Hematopoietic multipotent progenitor cell treated with erythropoietin and hydrocortisone succinate and interleukin-3 and kit ligand, for 15 days (in vitro differentiated cells): ENCODE data around the gene MAGEA9.
"Not testable (repeated sequence)": the region's sequence is repeated elsewhere in the genome, so short reads cannot be mapped to it uniquely, and the experiment has no call there.

Experiments used
- DNase-seq: peaks from one replicate; pipeline ENCODE4 v3.0.0-alpha.2; 2015; ENCODE audit warnings: low spot score

Gene MAGEA9

DNA sequence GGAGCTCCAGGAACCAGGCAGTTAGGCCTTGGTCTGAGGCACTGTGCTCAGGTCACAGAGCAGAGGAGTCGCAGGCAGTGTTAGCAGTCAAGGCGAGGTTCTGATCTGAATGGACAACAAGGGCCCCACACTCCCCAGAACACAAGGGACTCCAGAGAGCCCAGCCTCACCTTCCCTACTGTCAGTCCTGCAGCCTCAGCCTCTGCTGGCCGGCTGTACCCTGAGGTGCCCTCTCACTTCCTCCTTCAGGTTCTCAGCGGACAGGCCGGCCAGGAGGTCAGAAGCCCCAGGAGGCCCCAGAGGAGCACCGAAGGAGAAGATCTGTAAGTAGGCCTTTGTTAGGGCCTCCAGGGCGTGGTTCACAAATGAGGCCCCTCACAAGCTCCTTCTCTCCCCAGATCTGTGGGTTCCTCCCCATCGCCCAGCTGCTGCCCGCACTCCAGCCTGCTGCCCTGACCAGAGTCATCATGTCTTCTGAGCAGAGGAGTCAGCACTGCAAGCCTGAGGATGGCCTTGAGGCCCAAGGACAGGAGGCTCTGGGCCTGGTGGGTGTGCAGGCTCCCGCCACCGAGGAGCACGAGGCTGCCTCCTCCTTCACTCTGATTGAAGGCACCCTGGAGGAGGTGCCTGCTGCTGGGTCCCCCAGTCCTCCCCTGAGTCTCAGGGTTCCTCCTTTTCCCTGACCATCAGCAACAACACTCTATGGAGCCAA is 26.2 kb downstream of the MAGEA9 start:
- DNase-seq: no peak

DNA sequence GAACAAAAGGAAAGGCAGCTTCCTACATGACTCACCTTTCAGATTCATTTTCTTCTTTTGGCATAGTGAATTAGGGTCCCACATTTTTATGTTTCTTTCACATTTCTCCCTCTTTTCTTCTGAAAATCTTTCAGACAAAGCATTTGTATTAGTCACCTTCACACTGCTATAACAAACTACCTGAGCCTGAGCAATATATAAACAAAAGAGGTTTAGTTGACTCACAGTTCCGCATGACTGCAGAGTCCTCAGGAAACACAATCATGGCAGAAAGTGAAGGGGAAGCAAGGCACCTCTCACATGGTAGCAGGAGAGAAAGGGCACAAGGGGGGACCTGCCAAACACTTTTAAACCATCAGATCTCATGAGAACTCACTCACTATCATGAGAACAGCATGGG is 36.9 kb downstream of the MAGEA9 start:
- no peak for DNase-seq

DNA sequence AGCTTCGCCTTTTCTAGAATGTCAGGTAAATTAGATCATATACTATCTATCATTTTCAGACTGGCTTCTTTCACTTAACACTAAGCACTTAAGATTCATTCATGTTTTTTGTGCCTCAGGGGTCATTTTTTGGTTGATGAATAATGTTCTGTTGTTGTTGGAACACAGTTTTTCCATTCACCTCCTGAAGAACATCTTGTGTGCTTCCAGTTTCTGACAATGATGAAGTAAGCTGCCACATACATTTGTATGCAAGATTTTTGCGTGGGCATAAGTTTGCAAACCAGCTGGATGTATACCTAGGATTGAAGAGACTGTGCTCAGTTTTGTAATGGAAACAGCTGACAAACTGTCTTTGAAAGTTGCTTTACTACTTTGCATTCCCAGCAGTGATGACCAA is 37.6 kb downstream of the MAGEA9 start:
- no peak for DNase-seq

DNA sequence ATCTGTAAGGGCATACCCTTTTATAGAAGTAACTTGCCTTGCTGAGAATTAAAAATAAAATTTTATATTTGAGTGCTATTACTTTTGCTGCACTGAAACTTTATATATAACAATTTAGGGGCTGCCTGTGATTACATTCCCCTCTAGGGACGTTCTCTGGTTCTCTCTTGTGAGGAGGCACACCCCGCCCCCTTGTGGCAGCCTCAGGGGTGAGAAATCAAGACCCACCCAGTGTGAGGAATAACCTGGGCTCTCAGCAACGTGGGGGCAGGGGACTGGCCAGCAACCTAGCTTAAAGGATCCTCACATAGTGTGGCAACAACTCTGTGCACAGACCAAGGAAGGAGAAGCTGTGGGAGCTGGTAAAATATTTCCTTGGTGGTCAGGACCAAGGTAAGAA is 43.7 kb downstream of the MAGEA9 start:
- no peak for DNase-seq

DNA sequence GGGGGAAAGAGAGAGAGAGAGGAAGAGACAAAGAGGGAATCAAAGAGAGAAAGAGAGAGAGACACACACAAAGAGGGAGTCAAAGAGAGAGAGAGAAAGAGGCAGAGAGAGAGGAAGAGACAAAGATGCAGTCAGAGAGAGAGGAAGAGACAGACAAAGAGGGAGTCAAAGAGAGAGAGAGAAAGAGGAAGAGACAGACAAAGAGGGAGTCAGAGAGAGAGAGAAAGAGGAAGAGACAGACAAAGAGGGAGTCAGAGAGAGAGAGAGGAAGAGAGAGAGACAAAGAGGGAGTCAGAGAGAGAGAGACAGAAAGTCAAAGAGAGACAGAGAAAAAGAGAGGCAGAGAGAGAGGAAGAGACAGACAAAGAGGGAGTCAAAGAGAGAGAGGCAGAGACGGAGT is 45.5 kb downstream of the MAGEA9 start:
- no peak for DNase-seq

DNA sequence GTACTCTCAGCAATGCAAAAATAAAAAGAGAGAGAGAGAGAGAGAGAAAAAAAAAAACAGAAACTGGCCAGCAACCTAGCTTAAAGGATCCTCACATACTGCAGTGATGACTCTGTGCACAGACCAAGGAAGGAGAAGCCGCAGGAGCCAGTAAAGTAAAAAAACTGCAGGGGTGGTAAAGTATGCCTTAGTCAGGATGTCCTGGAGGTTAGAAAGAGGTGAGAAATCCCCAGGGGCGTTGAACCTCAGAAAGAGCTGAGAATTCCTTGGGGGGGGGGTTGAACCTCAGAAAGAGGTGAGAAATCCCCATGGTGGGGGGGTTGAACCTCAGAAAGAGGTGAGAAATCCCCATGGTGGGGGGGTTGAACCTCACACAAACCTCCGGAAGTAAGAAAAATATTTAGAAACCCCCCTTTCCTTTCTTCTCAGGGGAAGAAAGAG is 48.0 kb downstream of the MAGEA9 start:
- DNase-seq: no peak

DNA sequence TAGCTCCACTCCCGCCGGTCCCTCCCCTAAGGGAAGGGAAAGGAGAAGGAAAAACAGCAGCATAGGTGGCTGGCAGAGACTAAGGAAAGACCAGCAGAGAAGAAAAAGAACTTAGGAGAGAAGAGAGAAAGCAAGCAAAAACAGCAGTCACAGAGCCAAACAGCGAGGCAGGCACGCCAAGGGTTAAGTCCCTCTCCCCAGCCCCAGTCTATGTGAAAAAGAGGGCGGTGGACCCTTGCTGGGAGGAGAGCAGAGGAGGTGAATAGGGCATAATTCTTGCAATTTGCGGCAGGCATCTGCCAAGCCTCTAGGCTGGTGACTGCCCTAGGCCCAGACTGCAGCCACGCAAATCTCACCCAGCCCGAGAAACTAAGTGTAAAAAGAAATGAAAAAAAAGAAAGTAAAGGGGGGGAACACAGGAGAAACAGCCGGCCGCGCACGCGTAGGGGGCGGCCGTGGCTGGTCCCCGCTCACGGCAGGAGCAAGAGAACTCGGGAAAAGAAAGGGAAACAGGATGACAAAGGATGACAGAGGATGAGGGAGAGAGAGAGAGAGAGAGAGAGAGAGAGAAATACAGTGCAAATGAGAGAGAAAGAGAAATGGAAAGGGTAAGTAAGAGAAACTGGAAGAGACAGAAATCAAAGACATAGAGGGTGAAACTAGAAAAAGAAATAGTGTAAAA is 48.6 kb downstream of the MAGEA9 start:
- no peak for DNase-seq

DNA sequence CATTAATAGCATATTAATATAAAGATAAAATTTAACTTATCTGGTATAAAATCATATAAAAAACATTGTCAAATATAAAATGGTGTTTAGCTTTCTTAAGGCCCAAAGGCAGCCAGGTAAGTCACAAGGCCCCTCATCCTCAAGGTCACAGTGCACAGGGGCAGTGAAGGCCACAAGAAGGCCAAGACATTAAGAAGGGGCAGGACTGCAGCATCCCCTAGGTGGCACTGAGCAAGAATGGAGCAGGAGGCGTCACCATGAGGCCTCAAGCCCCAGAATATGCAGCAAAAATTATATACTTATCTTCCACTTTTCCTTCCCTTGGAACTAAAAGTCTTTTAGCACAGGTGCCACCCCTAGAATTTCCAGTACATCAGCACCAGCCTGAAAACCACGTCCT is 49.7 kb downstream of the MAGEA9 start:
- DNase-seq: no peak

DNA sequence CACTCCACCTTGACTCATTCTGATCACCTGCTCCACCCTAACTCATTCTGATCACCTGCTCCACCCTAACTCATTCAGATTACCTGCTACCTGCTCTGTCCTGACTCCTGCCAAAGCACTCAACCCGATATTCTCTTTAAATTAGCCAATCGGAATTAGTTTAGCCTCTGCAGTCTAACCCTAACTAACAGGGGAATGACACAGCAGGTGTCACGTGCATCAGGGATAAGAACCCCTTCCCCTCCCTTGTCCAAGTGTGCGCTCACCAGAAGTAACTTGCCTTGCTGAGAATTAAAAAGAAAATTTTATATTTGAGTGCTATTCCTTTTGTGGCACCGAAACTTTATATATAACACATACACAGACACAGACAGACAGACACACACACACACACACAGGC is 55.0 kb downstream of the MAGEA9 start:
- DNase-seq: not testable (repeated sequence)

DNA sequence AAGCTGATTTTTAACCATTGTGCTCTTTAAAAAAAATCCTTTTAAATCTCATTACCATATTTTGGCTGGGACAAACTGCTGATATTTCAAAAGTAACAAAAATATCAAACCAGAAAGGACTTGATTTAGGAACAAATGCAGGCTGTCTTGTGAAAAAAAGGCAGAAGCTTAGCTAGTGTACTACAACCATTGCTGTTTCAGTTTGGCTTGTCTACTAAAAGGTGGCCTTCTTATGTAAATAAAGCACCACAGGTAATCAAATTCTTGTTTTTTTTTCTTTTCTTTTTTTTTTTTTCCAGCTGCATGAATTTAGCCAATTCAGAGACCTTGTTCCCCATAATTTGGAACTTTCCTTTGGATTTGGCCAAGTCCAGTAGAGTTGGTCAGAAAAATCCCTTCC is 55.4 kb downstream of the MAGEA9 start:
- DNase-seq: no peak
